GM19452 (cell line): Measurements from ENCODE around the gene PRKAG3.

ENCODE experiments used
- ATAC-seq: cut with Tn5 transposase; IDR thresholded peaks from one replicate; pipeline ENCODE4 v1.9.1; 2021; ENCODE audit not compliant: unreplicated experiment

PRKAG3 gene

DNA sequence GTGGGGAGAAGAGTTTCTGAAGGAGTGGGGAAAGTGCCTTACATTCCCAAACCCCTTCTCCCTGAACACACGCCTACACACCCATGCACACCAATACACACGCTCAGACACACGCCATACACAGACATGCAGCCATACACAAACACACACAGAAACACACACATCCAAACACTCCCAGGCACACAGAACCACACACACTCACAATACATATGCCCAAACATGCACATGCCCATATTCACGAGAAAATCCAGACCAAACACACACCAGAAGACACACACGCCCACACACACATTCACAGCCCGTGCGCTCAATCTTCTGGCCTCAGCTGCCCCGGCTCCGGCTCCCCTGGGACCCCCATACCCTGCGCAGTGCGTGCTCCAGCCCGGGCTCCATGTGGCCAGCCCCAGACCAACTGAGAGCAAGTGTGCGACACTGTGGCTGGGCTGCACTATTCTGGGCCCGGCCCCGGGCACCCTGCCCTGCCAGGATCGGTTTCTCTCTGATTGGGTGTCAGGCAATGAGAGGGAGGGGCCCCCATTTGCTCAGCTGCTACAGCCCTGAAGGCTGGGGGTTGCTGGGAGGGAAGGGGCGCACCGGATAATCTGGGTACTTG is at the start of gene PRKAG3:
TSS of gene PRKAG3 (minus strand) at position 426 of the 613 bp plus-strand sequence.
- ATAC-seq: no peak

DNA sequence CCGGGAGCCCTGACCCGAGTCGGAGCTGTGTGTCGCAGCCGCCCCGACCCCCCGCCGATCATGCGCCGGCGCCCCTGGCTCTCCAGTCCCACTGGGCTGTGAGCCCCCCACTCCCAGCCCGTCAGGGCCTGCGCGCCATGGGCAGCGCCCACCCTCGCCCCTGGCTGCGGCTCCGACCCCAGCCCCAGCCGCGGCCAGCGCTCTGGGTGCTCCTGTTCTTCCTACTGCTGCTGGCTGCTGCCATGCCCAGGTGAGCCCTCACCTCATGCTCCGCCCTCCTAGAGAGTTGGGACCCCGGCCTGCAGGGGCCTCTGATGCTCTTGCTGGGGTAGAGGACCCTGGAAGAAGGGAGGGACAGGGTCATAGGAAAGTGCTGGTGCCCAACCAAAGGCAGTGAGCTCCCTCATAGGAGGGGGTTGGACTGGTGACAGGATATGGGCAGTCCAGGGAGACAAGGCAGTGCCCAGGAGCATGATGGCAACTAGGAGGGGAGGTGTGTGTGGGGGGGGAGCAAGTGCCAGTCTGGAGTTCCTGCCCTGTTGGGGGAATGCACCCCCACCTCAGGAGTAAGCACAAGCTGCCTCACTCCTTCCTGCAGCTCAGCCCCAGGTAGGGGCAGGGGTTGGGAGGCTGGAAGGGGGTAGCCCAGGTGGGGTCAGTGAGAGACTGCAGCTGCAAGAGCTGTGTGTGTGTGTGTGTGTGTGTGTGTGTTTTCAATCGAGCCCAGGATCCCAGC is 49.4 kb upstream of the PRKAG3 start:
- ATAC-seq: no peak

GRCh38 chr2:218880102-218880858 is 48.7 kb upstream of the PRKAG3 start, which contains the start of gene WNT10A:
WNT10A (plus strand) TSS chr2:218880852; CDS start chr2:218880996, 144 bp downstream.
- peak; percentile 71 for ATAC-seq

- no peak for ATAC-seq
These were observed 48.1 kb upstream of the PRKAG3 start for GRCh38 chr2:218879776-218880101.

DNA sequence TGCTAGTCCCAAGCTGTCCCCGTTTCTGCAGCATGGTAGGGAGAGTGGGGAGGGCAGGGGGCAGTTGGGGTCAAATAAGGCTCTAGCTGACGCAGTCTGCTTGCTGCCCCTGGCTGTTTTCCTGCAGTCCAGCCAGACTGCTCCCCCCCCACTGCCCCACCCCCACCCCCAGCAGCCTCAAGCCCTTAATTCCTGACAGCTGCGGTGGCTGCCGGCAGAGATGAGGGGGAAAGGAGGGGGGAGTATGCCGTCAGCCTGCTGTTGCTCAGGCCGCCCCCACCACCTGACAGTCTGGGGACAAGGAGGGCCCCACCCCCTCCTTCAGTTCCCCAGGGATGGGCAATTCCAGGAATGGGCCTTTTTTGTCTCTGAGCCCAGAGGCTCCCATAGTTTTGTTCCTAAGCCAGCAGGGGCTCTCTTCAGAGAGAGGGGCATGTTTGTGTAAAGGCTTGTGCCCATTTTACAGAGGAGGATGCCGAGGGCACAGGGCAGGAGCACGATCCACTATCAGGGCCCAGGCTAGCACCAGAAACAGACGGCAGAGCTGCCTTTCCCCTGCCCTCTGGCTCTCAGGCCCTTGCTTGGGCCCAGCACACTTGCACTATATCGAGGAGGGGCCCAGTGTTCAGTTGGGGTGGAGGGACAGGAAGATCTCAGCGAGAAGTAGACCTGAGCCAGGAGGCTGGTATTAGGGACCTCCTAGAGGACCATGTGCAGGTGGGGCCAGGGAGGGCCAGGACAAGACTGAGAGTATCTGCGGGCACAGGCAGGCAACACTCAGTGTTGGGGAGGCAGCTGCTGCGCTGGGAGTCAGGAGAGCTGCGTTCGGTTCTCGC is 47.5 kb upstream of the PRKAG3 start:
- ATAC-seq: no peak

GRCh38 chr2:218878486-218878885 is 46.9 kb upstream of the PRKAG3 start:
- ATAC-seq: no peak

- no peak for ATAC-seq
These were observed 46.3 kb upstream of the PRKAG3 start for GRCh38 chr2:218877891-218878290.

DNA sequence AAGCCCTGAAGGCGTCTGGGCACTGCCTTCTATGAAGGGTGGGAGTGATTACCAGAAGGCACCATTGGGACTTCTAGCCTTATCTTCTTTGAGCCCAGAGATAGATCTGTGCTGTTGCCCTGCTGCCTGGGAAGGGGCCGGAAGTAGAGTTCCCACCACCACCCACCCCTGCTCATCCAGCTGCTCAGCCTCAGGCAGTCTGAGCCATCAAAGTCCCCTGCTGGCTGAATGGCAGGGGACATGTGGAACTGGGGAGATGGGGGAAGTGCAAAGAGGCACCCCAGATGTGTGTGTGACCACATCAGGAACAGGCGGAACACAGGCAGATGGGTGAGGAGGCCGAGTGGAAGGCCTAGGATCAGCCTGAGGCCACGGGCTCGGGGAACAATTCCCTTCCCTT is 45.7 kb upstream of the PRKAG3 start:
- no peak for ATAC-seq

DNA sequence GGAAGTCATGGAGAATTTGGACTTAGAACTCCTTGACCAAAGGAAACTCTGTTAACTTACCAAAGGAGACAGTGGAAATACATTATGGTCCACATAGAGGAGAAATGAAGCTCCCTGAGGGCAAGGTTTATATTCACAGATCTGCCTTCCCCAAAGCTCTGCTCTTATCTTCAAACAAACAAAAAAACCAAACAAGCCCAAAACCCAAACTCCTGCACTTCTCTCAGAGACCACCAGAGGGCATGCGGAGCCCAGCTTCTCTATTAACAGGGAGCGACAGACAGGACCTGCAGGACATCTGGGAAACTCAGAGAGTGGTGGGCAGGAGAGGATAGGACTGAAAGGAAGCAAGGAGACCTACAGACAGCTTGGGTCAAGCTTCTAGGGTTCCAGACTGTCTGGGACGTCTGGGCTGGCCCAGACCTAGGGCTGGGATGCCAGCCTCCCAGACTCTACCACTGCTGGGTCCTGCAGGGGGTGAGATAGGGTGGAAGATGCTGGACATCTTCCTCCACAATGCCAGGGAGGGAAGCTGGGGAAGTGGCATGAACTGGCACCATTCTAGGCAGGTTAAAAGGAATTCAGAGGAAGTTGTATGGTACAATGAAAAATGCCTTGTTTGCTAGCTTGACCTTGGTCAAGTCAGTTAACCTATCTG is 45.1 kb upstream of the PRKAG3 start:
- ATAC-seq: no peak

GRCh38 chr2:218875692-218876246 is 44.2 kb upstream of the PRKAG3 start:
- no peak for ATAC-seq

DNA sequence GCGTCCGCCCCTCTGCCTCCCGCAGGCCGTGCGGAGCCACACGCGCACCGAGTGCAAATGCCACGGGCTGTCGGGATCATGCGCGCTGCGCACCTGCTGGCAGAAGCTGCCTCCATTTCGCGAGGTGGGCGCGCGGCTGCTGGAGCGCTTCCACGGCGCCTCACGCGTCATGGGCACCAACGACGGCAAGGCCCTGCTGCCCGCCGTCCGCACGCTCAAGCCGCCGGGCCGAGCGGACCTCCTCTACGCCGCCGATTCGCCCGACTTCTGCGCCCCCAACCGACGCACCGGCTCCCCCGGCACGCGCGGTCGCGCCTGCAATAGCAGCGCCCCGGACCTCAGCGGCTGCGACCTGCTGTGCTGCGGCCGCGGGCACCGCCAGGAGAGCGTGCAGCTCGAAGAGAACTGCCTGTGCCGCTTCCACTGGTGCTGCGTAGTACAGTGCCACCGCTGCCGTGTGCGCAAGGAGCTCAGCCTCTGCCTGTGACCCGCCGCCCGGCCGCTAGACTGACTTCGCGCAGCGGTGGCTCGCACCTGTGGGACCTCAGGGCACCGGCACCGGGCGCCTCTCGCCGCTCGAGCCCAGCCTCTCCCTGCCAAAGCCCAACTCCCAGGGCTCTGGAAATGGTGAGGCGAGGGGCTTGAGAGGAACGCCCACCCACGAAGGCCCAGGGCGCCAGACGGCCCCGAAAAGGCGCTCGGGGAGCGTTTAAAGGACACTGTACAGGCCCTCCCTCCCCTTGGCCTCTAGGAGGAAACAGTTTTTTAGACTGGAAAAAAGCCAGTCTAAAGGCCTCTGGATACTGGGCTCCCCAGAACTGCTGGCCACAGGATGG is 42.0 kb upstream of the PRKAG3 start:
- ATAC-seq: no peak

DNA sequence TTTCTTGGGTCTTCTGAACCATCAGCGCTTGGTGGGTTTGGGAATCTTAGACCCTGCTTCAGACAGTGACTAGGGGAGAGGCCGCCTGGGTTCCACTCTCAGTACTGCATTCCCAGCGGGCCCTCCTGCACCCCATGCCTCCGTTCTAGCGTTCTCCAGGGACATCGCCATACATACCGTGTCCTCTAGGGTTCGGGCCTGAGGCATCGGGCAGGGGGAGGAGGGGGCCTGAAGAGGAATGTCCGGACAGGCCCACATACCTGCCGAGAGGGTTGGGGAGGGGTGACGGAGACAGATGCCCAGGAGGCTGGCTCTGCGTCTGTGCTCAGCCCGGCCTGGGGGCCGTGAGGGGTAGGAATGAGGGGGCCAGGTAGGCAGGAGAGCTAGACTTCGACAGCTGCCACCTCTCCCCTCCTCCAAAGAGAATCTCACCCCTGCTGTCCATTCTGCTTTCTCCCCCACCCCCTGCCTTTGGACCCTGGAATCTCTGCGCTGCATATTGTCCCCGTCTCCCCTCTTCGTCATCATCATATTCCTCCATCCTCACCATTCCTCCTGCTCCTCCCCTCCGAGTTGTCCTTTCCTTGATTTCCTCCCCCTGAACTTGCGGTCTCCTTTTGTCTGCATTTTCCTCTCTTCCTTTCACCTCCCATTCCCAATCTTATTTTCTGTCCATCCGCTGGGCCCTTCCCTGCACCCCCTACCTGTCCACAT is 41.2 kb upstream of the PRKAG3 start:
- no peak for ATAC-seq

DNA sequence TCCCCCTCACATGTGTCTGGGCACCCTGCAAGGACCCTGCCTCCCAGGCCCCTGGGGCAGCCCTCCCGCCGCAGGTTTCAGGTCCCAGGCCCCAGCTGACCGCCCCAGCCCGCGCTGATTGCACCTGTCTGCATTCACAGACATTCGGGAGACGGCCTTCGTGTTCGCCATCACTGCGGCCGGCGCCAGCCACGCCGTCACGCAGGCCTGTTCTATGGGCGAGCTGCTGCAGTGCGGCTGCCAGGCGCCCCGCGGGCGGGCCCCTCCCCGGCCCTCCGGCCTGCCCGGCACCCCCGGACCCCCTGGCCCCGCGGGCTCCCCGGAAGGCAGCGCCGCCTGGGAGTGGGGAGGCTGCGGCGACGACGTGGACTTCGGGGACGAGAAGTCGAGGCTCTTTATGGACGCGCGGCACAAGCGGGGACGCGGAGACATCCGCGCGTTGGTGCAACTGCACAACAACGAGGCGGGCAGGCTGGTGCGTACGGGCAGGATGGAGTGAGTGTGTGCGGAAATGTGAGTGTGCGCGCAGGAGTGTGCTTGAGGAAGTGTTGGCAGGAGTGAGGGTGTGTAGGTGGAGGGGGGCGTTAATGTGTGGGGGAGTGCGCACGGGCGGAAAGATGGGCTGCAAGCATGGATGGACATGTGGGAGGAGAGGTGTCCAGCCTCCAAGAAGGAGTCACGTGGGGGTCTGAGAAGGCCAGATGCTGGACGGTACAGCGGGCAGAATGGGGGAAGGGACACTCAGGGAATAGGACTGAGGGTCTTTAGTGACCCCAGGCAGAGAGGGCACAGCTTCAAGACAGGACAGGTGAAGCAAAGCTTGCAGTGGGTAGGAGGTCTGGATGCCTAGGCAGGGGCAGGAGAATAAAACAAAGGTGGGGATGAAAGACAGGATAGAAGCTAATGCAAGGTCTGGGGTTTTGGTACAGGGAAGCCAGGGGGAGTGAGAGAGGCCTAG is 40.0 kb upstream of the PRKAG3 start:
- no peak for ATAC-seq

DNA sequence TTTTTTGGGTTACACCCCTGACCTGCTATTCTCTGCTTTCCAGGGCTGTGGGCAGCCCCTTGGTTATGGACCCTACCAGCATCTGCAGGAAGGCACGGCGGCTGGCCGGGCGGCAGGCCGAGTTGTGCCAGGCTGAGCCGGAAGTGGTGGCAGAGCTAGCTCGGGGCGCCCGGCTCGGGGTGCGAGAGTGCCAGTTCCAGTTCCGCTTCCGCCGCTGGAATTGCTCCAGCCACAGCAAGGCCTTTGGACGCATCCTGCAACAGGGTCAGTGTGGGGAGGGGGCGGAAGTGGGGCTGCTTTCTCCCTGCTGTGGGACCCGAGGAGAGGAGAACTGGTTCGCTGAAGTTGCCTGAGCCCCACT is 39.4 kb upstream of the PRKAG3 start:
- ATAC-seq: no peak

DNA sequence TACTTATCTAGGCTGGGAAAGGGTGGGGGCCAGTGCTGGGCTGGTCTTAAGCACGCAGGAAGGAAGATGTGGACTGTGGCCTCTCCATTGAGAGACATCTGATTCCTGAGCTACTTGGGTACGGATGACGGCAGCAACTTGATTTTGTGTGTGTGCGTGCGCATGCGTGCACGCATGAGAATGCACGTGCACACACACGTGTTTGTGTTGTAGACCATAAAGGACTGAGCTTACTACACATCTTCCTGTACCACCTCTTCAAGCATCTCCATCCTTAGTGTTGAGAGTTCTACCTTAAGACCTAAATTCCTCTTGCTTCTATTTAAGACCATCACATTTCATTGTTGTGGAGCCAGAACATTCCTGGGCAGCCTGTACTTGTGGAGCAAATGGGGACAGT is 37.5 kb upstream of the PRKAG3 start:
- no peak for ATAC-seq

DNA sequence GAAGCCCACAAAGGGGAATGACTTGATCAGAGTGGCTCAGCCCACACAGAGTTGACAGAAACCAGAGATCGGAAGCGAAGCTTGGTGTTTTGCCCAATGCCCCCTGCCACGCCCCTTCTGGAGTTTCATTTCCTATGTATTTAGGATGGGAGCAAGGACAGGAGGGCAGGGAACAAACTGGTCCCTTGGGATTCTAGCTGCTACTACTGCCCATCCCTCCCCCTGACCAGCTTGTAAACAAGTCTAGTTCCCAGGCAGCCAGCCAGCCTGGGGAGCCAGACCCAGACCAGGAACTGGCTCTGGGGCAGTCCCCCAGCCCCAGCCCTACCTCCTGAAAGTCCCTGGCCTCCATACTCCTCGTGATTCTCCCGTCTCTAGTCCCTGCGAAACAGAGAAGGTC is 36.3 kb upstream of the PRKAG3 start:
- ATAC-seq: no peak

DNA sequence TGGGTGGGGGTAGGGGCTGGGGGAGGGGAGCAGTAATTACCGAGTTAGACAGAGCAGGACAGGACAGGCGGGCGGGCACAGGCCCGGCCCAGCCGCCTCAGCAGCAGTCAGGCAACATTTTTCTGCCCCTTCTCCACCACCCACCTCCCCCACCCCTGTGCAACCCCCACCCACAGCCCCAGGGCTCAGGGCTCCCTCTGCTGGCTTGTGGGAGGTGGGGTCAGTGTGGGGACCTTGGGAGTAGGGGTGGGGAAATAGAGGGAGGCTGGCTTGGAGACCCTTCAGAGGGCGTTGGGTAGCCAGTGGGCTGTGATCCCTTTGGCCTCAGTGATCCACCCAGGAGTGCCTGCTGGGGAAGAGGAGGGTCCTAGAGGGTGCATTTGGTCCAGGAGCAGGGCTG is 34.4 kb upstream of the PRKAG3 start:
- ATAC-seq: no peak

GRCh38 chr2:218865396-218865795 is 33.8 kb upstream of the PRKAG3 start:
- ATAC-seq: no peak
